A673 (cell line): ENCODE measurements around the gene LGALS7. TPM values are rescaled to one million over a fixed set of nuclear protein-coding genes. Genes with fewer than 3 reads are reported as not detected.
"Not testable (repeated sequence)": the region's sequence is repeated elsewhere in the genome, so short reads cannot be mapped to it uniquely, and the experiment has no call there.

Experiments
- BruUV-seq: library from RNA; stranded (reverse); fragments of 400-500 nt; replicated peaks from 2 replicates; lab custom pipeline; 2021; lab: Mats Ljungman, UMichigan
- CTCF ChIA-PET: fragments of 300-600 bp; sonication (Branson Sonifier 250); formaldehyde crosslinking; loops from one replicate; lab custom pipeline; 2022; ENCODE audit warnings: antibody characterized with exemption; lab: Charles Lee
- POLR2A ChIA-PET: fragments of 300-600 bp; sonication (Branson Sonifier 250); formaldehyde crosslinking; loops from one replicate; lab custom pipeline; 2022; ENCODE audit warnings: antibody characterized with exemption; ENCODE audit not compliant: low non-redundant PET; lab: Charles Lee
- DNase-seq: peaks from one replicate; pipeline ENCODE4 v3.0.0-alpha.2; 2015; ENCODE audit warnings: low spot score
- H3K27ac ChIP-seq: fragments of 200-600 bp; sonication (generic); 2 replicates; pipeline ENCODE4 v1.5.1; 2016; ENCODE audit warnings: mixed run types, low read depth, mild to moderate bottlenecking, mixed read lengths, antibody characterized with exemption, low read length; ENCODE audit not compliant: poor library complexity, severe bottlenecking
- H3K27me3 ChIP-seq: fragments of 200-600 bp; sonication (generic); replicated peaks from 2 replicates; pipeline ENCODE4 v1.6.1; 2017; ENCODE audit warnings: mixed run types, low read depth, mild to moderate bottlenecking, mixed read lengths, antibody characterized with exemption, low read length; ENCODE audit not compliant: insufficient read depth, poor library complexity
- H3K36me3 ChIP-seq: fragments of 200-600 bp; sonication (generic); 2 replicates; pipeline ENCODE4 v1.6.1; 2016; ENCODE audit warnings: mixed run types, mild to moderate bottlenecking, mixed read lengths, antibody characterized with exemption, low read length; ENCODE audit not compliant: insufficient read depth, poor library complexity, severe bottlenecking
- H3K4me1 ChIP-seq: fragments of 200-600 bp; sonication (generic); 2 replicates; pipeline ENCODE4 v1.6.1; 2017; ENCODE audit warnings: mixed run types, mild to moderate bottlenecking, mixed read lengths, antibody characterized with exemption, low read length; ENCODE audit not compliant: insufficient read depth, poor library complexity, severe bottlenecking
- H3K4me3 ChIP-seq: fragments of 200-600 bp; sonication (generic); 2 replicates; pipeline ENCODE4 v1.5.1; 2016; ENCODE audit warnings: low read depth, mixed run types, mild to moderate bottlenecking, mixed read lengths, low read length; ENCODE audit not compliant: poor library complexity, severe bottlenecking
- H3K9me3 ChIP-seq: fragments of 200-600 bp; sonication (generic); 2 replicates; pipeline ENCODE4 v1.6.1; 2016; ENCODE audit warnings: mixed run types, low read depth, mild to moderate bottlenecking, mixed read lengths, antibody characterized with exemption, low read length; ENCODE audit not compliant: poor library complexity, severe bottlenecking
- CTCF ChIP-seq: fragments of 300-800, 200-600 bp; sonication (generic); conservative IDR thresholded peaks from 2 replicates; pipeline ENCODE4 v1.5.1; 2017; ENCODE audit warnings: low read depth, mild to moderate bottlenecking, antibody characterized with exemption, low read length, moderate library complexity, mixed read lengths
- EZH2 ChIP-seq: fragments of 200-600 bp; sonication (generic); IDR thresholded peaks from 2 replicates; pipeline ENCODE4 v1.6.1; 2017; ENCODE audit warnings: borderline replicate concordance, low read depth, mild to moderate bottlenecking, mixed read lengths, antibody characterized with exemption, low read length; ENCODE audit not compliant: poor library complexity, severe bottlenecking
- intact Hi-C: fragments of 100-400 bp; cut with micrococcal nuclease; formaldehyde crosslinking; loops from one replicate; pipeline ENCODE4 v1.10.0; 2022; ENCODE audit not compliant: unreplicated experiment
- total RNA-seq: library from RNA; stranded (reverse); gene quantifications from 2 replicates; pipeline ENCODE4 v1.2.3, GENCODE V29; 2021

The LGALS7 gene
- total RNA-seq, 1 experiment from 2014 or later = not detected

- no peaks in the 10 kb centered on the region for H3K9me3 ChIP-seq
- peak overlapping the region; percentile 14 for H3K27ac ChIP-seq
- peaks cover 9% of the 10 kb centered on the region for H3K4me1 ChIP-seq
- DNase-seq = peak; percentile 26
- BruUV-seq = no TSS peak
- intact Hi-C loops = no loop called here
- TF ChIP-seq EZH2 (no peak), CTCF (no peak)
- POLR2A ChIA-PET = no interaction called here
- CTCF ChIA-PET = no interaction called here
- H3K27me3 ChIP-seq = no peaks in the 10 kb centered on the region
- H3K4me3 ChIP-seq = no peak overlapping the region
- no peaks in the 10 kb centered on the region for H3K36me3 ChIP-seq
Observed at GRCh38 chr19:38793177-38793576, 19.9 kb upstream of the LGALS7 start.

- TF ChIP-seq EZH2 (no peak), CTCF (no peak)
- POLR2A ChIA-PET = no interaction called here
- no peaks in the 10 kb centered on the region for H3K27me3 ChIP-seq
- H3K27ac ChIP-seq = peak overlapping the region; percentile 14
- no peak overlapping the region for H3K4me3 ChIP-seq
- H3K4me1 ChIP-seq = peaks cover 9% of the 10 kb centered on the region
- H3K9me3 ChIP-seq = no peaks in the 10 kb centered on the region
- intact Hi-C loops = no loop called here
- no TSS peak for BruUV-seq
- CTCF ChIA-PET = no interaction called here
- DNase-seq = no peak
- no peaks in the 10 kb centered on the region for H3K36me3 ChIP-seq
Observed at GRCh38 chr19:38792250-38793111, 19.2 kb upstream of the LGALS7 start.

- DNase-seq, intact Hi-C loops, H3K27me3 ChIP-seq, H3K4me3 ChIP-seq, H3K9me3 ChIP-seq, CTCF ChIA-PET, POLR2A ChIA-PET, H3K4me1 ChIP-seq, BruUV-seq, H3K27ac ChIP-seq, H3K36me3 ChIP-seq: not testable (repeated sequence)
Observed at GRCh38 chr19:38791451-38792064, 18.2 kb upstream of the LGALS7 start.

GRCh38 chr19:38790507-38791403, 17.4 kb upstream of the LGALS7 start:
- POLR2A ChIA-PET, H3K4me1 ChIP-seq, H3K9me3 ChIP-seq, intact Hi-C loops, H3K36me3 ChIP-seq, H3K27me3 ChIP-seq, H3K27ac ChIP-seq, DNase-seq, BruUV-seq, H3K4me3 ChIP-seq, CTCF ChIA-PET: not testable (repeated sequence)
